ENCODE data around the gene EXOSC7.

- TF ChIP-seq, protein P1, sequence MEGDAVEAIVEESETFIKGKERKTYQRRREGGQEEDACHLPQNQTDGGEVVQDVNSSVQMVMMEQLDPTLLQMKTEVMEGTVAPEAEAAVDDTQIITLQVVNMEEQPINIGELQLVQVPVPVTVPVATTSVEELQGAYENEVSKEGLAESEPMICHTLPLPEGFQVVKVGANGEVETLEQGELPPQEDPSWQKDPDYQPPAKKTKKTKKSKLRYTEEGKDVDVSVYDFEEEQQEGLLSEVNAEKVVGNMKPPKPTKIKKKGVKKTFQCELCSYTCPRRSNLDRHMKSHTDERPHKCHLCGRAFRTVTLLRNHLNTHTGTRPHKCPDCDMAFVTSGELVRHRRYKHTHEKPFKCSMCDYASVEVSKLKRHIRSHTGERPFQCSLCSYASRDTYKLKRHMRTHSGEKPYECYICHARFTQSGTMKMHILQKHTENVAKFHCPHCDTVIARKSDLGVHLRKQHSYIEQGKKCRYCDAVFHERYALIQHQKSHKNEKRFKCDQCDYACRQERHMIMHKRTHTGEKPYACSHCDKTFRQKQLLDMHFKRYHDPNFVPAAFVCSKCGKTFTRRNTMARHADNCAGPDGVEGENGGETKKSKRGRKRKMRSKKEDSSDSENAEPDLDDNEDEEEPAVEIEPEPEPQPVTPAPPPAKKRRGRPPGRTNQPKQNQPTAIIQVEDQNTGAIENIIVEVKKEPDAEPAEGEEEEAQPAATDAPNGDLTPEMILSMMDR (IDR thresholded peaks at IDR 0.05), result no peak
- TF ChIP-seq ZFX (IDR thresholded peaks at IDR 0.05; ENCODE audit: borderline replicate concordance), result no peak
Measured at GRCh38 chr3:44926921-44927320, 49.1 kb upstream of the EXOSC7 start.
